NCI-H2196 treated with DMSO at 0.1 percent for 48 hours (cell line): ENCODE data around the gene MAGEA9B.
"Not testable (repeated sequence)": the region's sequence is repeated elsewhere in the genome, so short reads cannot be mapped to it uniquely, and the experiment has no call there.

Experiments used
- DNase-seq: peaks from one replicate; lab custom pipeline; 2025; ENCODE audit not compliant: unreplicated experiment; lab: John Stamatoyannopoulos, UW

Gene MAGEA9B

DNA sequence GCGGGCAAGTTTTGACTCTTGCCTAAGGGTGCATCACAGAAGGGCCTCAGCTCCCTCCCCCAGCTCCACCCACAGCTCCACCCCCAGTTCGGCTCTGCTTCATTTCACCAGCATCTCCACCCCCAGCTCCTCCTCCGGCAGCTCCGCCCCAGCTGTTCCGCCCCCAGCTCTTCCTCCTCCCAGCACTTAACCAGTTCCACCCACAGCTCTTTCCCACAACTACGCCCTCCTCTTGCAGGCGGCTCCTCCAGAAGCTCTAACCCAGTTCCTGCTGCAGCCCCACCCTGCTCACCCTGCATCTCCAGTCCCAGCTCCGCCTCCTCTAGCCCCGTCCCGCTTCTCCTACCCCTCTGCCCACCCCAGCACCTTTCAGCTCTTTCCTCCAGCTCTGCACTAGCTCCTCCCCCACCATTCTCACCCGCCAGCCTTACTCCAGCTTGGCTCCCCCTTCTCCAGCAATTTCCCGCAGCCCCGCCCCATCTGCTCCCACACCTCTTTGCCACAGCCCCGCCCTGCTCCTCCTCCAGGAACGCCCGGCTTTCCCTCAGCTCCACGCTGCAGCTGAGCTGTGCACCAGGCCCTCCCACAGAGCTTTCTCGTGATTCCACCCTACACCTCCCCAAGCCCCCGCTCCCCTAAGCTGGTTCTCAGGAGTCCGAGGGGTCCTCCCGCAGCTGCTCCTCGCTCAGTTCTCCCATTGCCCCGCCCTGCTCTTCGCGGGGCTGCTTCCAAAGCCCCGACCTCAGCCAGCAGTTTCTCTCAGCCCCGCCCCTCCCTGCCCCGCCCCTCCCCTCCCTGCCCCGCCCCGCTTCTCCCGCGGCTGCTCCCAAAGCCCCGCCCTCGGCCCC, 47.8 kb downstream of the MAGEA9B start:
- peak; percentile 86 for DNase-seq

DNA sequence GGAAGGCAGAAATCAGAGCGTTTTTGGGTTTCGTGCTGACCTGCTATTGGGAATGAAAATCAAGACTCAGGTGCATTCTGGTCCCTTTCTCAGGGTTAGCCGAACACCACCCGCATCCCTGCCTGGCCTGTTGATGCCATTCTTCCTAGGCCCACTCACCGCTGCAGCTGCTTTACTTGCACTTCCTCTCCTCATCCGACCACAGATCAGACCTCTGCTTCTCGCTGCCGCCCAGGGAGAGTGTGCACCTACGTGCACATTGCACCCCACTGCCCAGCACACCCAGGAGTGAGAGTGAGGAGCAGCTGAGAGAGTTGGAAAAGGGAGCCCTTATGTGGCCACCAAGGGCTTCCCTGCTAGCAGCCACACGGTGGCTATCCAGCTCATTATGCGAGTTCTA, 49.8 kb downstream of the MAGEA9B start:
- DNase-seq = not testable (repeated sequence)

DNA sequence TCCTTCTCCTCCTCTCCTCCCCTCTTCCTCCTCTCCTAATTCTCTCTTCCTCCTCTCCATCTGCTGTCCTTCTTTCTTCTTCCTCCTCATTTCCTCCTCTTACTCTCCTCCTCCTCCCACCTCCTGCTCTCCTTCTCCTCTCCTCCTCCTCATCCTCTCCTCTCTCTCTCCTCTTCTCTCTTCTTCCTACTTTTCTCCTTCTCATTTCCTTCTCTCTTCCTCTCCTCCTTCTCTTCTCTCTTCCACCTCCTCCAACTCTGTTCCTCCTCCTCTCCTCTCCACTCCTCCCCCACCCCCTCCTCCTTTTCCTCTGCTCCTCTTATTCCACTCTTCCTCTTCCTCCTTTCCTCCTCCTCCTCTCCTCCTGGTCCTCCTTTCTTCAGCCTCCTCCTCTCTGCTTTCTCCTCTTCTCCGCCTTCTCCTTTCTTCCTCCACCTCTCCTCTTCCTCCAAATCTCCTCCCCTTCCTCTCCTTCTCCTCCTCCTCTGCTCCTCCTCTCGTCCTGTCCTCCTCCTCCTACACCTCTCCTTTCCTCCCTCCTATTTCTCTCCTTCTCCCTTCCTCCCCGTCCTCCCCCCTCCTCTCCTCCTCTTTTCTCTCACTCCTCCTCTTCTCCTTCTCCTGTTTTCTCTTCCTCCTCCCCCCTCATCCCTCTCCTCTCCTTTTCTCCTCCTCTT, 52.2 kb downstream of the MAGEA9B start:
- not testable (repeated sequence) for DNase-seq

DNA sequence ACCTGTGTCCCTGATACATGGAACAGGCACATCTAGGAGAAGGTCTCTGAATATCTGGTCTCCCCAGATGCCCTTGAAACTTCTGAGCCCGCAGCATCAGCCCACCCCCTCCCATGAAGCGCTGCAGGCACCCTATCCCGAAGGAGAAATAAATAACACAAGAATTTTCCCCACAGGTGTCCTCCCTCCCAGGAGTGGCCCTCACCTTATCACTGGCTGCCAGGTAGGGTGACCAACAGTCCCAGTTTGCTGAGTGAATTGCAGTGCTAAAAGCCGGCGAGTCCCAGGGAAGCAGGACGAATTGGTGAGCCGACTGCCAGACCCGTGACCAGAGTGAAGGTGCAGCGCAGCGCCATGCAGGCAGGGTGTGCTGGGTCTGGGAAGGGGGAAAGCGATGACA, 53.3 kb downstream of the MAGEA9B start:
- DNase-seq = not testable (repeated sequence)

DNA sequence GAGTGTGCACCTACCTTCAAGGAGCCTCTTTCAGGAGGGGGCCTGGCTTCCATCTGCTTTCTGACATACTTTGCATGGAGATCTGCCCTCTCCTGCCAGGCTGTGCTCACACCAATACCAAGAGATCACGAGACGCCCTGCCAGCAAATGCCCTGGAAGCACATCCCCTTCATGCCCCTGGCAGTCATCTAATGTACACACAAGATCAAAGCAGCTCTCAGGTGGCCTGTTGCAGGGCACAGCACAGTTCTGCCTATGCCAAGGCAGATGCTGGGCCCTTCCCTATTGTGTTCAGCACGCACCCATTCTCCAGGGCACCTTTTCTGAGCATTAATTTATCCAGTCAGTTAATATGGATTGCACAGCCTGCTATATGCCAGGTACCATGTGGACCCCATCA, 54.4 kb downstream of the MAGEA9B start:
- not testable (repeated sequence) for DNase-seq
